ENCODE data around the gene FGFR2.

DNA sequence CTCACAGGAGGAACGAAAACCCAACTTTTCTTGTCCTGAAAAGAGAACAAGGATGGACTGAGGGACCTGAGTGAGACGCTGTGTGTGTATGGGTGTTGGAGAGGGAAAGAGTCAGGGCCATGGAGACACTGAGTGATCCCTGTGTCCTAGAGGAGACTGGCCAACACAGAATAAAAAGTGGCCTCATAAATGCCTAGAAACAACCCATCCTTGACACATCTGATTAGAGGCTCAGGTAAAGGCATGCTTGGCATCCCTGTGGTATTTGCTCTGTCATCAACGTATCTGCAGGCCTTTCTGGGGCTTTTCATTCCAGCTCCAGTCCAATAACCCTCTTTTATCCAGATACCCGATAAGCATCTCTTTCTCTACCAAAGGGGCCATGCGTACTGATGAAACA is 86.3 kb downstream of the FGFR2 start:
- TF ChIP-seq, protein P1, sequence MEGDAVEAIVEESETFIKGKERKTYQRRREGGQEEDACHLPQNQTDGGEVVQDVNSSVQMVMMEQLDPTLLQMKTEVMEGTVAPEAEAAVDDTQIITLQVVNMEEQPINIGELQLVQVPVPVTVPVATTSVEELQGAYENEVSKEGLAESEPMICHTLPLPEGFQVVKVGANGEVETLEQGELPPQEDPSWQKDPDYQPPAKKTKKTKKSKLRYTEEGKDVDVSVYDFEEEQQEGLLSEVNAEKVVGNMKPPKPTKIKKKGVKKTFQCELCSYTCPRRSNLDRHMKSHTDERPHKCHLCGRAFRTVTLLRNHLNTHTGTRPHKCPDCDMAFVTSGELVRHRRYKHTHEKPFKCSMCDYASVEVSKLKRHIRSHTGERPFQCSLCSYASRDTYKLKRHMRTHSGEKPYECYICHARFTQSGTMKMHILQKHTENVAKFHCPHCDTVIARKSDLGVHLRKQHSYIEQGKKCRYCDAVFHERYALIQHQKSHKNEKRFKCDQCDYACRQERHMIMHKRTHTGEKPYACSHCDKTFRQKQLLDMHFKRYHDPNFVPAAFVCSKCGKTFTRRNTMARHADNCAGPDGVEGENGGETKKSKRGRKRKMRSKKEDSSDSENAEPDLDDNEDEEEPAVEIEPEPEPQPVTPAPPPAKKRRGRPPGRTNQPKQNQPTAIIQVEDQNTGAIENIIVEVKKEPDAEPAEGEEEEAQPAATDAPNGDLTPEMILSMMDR (IDR thresholded peaks at IDR 0.05; ENCODE audit: low read depth, low read length, missing input control), result no peak
- no peak for TF ChIP-seq RAD21 (IDR thresholded peaks at IDR 0.05)
- TF ChIP-seq SP1 (IDR thresholded peaks at IDR 0.05), result no peak
- TF ChIP-seq, protein P2, sequence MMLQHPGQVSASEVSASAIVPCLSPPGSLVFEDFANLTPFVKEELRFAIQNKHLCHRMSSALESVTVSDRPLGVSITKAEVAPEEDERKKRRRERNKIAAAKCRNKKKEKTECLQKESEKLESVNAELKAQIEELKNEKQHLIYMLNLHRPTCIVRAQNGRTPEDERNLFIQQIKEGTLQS (IDR thresholded peaks at IDR 0.05), result no peak
- no peak for TF ChIP-seq YY1 (IDR thresholded peaks at IDR 0.05)
- TF ChIP-seq RXRA (IDR thresholded peaks at IDR 0.05), result no peak
- no peak for TF ChIP-seq TAF1 (conservative IDR thresholded peaks at IDR 0.05)
- no peak for TF ChIP-seq EGR1 (IDR thresholded peaks at IDR 0.05; ENCODE audit: low read depth in 2 of 2)
- TF ChIP-seq, protein P3, sequence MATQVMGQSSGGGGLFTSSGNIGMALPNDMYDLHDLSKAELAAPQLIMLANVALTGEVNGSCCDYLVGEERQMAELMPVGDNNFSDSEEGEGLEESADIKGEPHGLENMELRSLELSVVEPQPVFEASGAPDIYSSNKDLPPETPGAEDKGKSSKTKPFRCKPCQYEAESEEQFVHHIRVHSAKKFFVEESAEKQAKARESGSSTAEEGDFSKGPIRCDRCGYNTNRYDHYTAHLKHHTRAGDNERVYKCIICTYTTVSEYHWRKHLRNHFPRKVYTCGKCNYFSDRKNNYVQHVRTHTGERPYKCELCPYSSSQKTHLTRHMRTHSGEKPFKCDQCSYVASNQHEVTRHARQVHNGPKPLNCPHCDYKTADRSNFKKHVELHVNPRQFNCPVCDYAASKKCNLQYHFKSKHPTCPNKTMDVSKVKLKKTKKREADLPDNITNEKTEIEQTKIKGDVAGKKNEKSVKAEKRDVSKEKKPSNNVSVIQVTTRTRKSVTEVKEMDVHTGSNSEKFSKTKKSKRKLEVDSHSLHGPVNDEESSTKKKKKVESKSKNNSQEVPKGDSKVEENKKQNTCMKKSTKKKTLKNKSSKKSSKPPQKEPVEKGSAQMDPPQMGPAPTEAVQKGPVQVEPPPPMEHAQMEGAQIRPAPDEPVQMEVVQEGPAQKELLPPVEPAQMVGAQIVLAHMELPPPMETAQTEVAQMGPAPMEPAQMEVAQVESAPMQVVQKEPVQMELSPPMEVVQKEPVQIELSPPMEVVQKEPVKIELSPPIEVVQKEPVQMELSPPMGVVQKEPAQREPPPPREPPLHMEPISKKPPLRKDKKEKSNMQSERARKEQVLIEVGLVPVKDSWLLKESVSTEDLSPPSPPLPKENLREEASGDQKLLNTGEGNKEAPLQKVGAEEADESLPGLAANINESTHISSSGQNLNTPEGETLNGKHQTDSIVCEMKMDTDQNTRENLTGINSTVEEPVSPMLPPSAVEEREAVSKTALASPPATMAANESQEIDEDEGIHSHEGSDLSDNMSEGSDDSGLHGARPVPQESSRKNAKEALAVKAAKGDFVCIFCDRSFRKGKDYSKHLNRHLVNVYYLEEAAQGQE (IDR thresholded peaks at IDR 0.05), result no peak
- TF ChIP-seq JUND (IDR thresholded peaks at IDR 0.05), result no peak
- TF ChIP-seq HNF4A (conservative IDR thresholded peaks at IDR 0.05), result no peak
- no peak for TF ChIP-seq GABPA (IDR thresholded peaks at IDR 0.05 in 1 of 2, conservative IDR thresholded peaks at IDR 0.05 in 1 of 2)
- TF ChIP-seq, protein P4, sequence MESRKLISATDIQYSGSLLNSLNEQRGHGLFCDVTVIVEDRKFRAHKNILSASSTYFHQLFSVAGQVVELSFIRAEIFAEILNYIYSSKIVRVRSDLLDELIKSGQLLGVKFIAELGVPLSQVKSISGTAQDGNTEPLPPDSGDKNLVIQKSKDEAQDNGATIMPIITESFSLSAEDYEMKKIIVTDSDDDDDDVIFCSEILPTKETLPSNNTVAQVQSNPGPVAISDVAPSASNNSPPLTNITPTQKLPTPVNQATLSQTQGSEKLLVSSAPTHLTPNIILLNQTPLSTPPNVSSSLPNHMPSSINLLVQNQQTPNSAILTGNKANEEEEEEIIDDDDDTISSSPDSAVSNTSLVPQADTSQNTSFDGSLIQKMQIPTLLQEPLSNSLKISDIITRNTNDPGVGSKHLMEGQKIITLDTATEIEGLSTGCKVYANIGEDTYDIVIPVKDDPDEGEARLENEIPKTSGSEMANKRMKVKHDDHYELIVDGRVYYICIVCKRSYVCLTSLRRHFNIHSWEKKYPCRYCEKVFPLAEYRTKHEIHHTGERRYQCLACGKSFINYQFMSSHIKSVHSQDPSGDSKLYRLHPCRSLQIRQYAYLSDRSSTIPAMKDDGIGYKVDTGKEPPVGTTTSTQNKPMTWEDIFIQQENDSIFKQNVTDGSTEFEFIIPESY (IDR thresholded peaks at IDR 0.05), result no peak
- TF ChIP-seq FOXA2 (IDR thresholded peaks at IDR 0.05), result no peak

All from liver (tissue), 3 donors.